Stimulated activated CD8-positive, alpha-beta memory T cell treated with anti-CD3 and anti-CD28 coated beads, Interleukin-4, amount 100 ng/mL, for 1 hour (primary cell): Measurements from ENCODE around the gene CTDP1.

Experiments
- DNase-seq, 2 donors: peaks; one replicate each; pipeline ENCODE4 v3.0.0-alpha.2; 2020; ENCODE audit warnings: low read depth in 2 of 2, low spot score in 1 of 2

CTDP1 gene

GRCh38 chr18:79643054-79643984 lies 36.3 kb upstream of the CTDP1 start:
- DNase-seq: no peak

GRCh38 chr18:79644006-79644665 lies 35.5 kb upstream of the CTDP1 start:
- DNase-seq: peak; percentile 37 to 39

- DNase-seq: no peak
Observed at GRCh38 chr18:79644666-79645057, 34.9 kb upstream of the CTDP1 start.

GRCh38 chr18:79645291-79645983 lies 34.2 kb upstream of the CTDP1 start:
- DNase-seq: no peak

- DNase-seq: no peak
Observed at GRCh38 chr18:79647307-79647706, 32.3 kb upstream of the CTDP1 start.

- no peak for DNase-seq
Observed at GRCh38 chr18:79650959-79651358, 28.6 kb upstream of the CTDP1 start.

GRCh38 chr18:79657342-79657996 lies 22.1 kb upstream of the CTDP1 start:
- no peak for DNase-seq

GRCh38 chr18:79658366-79658765 lies 21.2 kb upstream of the CTDP1 start:
- no peak for DNase-seq

GRCh38 chr18:79659733-79660132 lies 19.9 kb upstream of the CTDP1 start:
- no peak for DNase-seq

GRCh38 chr18:79662034-79662433 lies 17.6 kb upstream of the CTDP1 start:
- no peak for DNase-seq

GRCh38 chr18:79662439-79662838 lies 17.2 kb upstream of the CTDP1 start:
- DNase-seq: no peak

GRCh38 chr18:79664525-79665125 lies 15.0 kb upstream of the CTDP1 start:
- no peak for DNase-seq

GRCh38 chr18:79668203-79668602 lies 11.4 kb upstream of the CTDP1 start:
- no peak for DNase-seq

GRCh38 chr18:79672490-79673276 lies 6.9 kb upstream of the CTDP1 start:
- DNase-seq: no peak

- DNase-seq: no peak
Observed at GRCh38 chr18:79677221-79677620, 2.4 kb upstream of the CTDP1 start.

GRCh38 chr18:79677840-79678239 lies 1.8 kb upstream of the CTDP1 start:
- no peak for DNase-seq

GRCh38 chr18:79678665-79679551 lies 695 bp upstream of the CTDP1 start:
- DNase-seq: peak; percentile 90 to 97

GRCh38 chr18:79680100-79680879 lies 687 bp downstream of the CTDP1 start:
- DNase-seq: no peak
